ENCODE results near the gene PTPRF.
A peak's percentile ranks its signal among the peaks of the same experiment; 100 is the strongest.
"Not testable (repeated sequence)": the region's sequence is repeated elsewhere in the genome, so short reads cannot be mapped to it uniquely, and the experiment has no call there.

Gene PTPRF

DNA sequence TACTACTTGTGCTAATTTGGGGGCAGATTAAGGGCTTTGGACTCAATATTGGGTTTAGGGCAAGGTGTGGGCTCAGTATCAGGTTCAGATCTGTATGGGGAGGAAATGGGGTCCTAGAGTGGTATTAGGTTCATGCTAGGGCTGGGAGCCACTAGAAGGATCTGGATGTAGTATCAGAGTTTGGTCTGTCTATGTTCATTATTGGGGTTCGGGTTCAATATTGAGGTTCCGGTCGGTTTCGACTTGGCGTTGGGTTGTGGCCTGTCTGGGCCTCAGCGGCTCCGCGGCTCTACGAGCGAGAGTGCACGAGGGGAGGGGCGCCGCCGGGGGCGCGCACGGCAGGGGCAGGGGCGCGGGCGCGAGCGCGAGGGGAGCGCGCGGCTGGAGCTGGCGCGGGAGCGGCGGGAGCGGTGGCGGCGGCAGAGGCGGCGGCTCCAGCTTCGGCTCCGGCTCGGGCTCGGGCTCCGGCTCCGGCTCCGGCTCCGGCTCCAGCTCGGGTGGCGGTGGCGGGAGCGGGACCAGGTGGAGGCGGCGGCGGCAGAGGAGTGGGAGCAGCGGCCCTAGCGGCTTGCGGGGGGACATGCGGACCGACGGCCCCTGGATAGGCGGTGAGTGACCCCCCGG lies at the start of gene PTPRF:
PTPRF (plus strand) TSS at position 401 of the 624 bp plus-strand sequence. CDS start 14,193 bp downstream, outside the sequence.
- peak in 42 of 56 donors; percentile 15 to 83 (median 54) for DNase-seq

GRCh38 chr1:43481491-43481890 lies 49.2 kb upstream of the PTPRF start:
- no peak for DNase-seq

DNA sequence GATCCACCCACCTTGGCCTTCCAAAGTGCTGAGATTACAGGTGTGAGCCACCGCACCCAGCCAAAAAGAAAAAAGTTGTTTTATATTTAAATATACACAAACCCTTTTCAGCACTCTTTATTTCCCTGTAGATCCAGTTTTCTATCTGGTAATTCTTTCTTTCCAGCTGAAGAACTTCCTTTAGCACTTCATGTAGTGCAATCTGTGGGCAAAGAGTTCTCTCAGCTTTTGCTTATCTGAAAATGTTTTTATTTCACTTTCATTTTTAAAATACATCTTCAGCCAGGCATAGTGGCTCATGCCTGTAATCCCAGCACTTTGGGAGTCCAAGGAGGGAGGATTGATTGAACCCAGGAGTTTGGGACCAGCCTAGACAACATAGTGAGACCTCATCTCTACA lies 48.5 kb upstream of the PTPRF start:
- no peak for DNase-seq

DNA sequence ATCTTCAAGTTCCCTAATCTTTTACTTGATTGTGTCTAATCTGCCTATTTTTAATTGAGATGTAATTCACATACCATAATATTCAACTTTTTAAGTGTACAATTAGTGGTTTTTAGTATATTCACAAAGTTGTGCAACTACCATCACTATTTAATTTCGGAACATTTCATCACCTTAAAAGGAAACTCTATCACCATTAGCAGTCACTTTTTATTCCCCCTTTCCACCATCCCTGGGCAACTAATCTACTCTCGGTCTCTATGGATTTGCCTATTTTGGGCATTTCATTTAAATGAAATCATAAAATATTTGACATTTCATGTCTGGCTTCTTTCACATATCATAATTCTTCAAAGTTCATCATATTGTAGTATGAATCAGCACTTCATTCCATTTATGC lies 46.3 kb upstream of the PTPRF start:
- DNase-seq, result no peak

DNA sequence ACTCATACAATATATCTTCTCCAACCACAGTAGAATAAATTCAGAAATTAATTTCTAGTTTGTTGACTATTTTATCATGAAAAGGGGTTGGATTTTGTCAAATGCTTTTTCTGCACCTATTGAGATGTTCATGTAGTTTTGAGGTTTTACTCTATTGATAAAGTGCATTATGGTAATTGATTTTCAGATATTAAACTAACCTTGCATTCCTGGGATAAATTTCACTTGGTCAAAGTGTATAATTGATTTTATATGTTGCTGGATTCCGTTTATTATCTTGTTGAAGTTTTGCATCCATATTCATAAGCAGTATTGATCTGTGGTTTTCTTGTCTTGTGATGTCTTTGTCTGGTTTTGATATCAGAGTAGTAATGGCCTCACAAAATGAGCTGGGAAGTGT lies 42.5 kb upstream of the PTPRF start:
- DNase-seq, result no peak

DNA sequence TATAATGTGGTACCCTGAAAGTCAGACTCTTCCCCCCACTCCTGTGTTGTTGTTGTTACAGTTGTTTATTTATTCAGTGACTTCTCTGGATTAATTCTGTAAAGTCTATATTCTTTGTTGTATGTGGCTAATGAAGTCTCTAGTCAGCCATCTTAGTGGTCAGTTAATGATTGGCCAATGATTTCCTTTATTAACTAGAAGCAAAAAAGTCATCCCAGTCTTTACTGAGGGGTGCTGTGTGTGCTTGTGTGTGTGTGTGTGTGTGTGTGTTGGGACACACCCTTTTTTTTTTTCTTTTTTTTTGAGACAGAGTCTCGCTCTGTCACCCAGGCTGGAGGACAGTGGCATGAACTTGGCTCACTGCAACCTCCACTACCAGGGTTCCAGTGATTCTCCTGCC lies 39.6 kb upstream of the PTPRF start:
- DNase-seq, result no peak

- no peak for DNase-seq
Measured at GRCh38 chr1:43492826-43493225, 37.9 kb upstream of the PTPRF start.

GRCh38 chr1:43493661-43494450 lies 36.8 kb upstream of the PTPRF start:
- DNase-seq, result no peak

- DNase-seq, result no peak
Measured at GRCh38 chr1:43495204-43495603, 35.5 kb upstream of the PTPRF start.

DNA sequence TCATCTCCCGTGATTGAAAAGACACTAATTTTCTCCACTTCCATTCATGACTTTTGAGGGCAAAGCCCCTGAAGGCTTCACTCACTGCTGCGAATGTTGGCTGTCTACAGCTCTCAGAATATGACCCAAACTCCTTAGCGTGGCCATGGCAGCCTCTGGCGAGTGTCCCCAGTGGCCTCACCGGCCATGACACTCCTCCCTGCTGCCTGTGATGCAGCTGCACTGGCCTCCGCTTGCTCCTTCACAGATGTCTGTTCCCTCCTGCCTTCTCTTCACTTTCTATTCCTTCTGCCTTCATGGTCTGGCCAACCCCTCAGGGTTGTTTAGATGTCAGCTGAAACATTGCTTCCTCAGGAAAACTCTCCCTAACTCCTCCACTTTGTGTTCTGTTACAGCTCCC lies 30.8 kb upstream of the PTPRF start:
- DNase-seq, result no peak

DNA sequence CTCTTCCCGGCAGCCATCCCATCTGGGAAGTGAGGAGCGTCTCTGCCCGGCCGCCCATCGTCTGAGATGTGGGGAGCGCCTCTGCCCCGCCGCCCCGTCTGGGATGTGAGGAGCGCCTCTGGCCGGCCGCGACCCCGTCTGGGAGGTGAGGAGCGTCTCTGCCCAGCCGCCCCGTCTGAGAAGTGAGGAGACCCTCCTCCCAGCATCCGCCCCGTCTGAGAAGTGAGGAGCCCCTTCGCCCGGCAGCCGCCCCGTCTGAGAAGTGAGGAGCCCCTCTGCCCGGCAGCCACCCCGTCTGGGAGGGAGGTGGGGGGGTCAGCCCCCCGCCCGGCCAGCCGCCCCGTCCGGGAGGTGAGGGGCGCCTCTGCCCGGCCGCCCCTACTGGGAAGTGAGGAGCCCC lies 28.9 kb upstream of the PTPRF start:
- DNase-seq, result not testable (repeated sequence)

DNA sequence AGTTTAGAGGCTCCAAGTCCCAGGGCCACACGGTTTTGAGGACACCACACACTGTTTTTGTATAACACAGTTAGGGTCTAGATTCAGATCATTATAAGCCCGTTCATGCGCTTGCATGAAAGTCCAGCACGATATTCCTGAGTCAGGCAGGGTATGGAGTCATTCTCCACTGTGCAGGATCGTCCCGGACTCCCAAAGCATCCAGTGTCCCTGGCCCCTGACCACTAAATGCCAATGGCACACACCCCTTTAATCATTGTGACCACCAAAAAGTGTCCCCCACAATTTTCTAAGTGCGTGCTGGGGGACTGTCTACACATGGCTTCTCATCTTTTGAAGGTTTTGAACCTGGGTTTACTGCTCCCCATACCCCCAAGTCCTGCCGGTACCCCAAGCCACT lies 27.1 kb upstream of the PTPRF start:
- DNase-seq, result no peak

GRCh38 chr1:43505077-43505780 lies 25.5 kb upstream of the PTPRF start:
- DNase-seq, result no peak

GRCh38 chr1:43506233-43506632 lies 24.4 kb upstream of the PTPRF start:
- no peak for DNase-seq

- no peak for DNase-seq
Measured at GRCh38 chr1:43507296-43508295, 23.1 kb upstream of the PTPRF start.

GRCh38 chr1:43509007-43509739 lies 21.5 kb upstream of the PTPRF start:
- no peak for DNase-seq

- DNase-seq, result no peak
Measured at GRCh38 chr1:43509740-43510375, 20.8 kb upstream of the PTPRF start.

- DNase-seq, result no peak
Measured at GRCh38 chr1:43510621-43511020, 20.1 kb upstream of the PTPRF start.

GRCh38 chr1:43511394-43511793 lies 19.3 kb upstream of the PTPRF start:
- DNase-seq, result no peak

DNA sequence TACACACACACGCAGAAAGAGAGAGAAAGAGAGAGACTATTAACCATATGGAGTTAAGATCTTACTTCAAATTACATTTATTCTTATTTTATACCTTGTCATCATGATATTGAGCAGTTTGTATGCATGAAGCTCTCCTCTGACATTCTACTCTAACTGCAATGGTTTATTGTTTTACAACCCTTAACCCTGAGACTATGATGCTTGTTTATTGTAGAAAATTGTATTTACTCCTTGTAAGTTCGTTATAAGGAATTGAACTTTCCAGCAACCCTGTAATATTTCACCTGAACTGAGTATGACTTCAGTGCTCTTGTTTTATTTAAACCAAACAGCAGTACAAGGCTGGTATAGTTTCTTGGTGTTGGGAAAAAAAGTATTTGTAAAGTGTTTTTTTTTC lies 18.6 kb upstream of the PTPRF start:
- DNase-seq, result no peak
